Immature natural killer cell (primary cell): ENCODE measurements around the gene SLC5A12. TPM values are rescaled to one million over a fixed set of nuclear protein-coding genes. Genes with fewer than 3 reads are reported as not detected.
"Not testable (repeated sequence)": the region's sequence is repeated elsewhere in the genome, so short reads cannot be mapped to it uniquely, and the experiment has no call there.

Source experiments
- DNase-seq, 3 donors: peaks; one replicate each; pipeline ENCODE4 v3.0.0; 2022; ENCODE audit warnings: mixed read lengths in 1 of 3
- H3K27ac Mint-ChIP-seq, 6 donors: one replicate each; pipeline ENCODE4 v1.8.0; 2020; ENCODE audit warnings: mixed read lengths in 6 of 6, mild to moderate bottlenecking in 5 of 6, inconsistent platforms in 4 of 6, moderate library complexity in 3 of 6
- H3K27me3 Mint-ChIP-seq, 3 donors: one replicate each; pipeline ENCODE4 v1.8.0; 2020 to 2021; ENCODE audit warnings: low read depth in 3 of 3, mild to moderate bottlenecking in 3 of 3, mixed read lengths in 3 of 3, moderate library complexity in 3 of 3, inconsistent platforms in 1 of 3
- H3K36me3 Mint-ChIP-seq, 3 donors: one replicate each; pipeline ENCODE4 v1.8.0; 2020; ENCODE audit warnings: mixed read lengths in 3 of 3, inconsistent platforms in 2 of 3, mild to moderate bottlenecking in 2 of 3
- H3K4me1 Mint-ChIP-seq, 2 donors: one replicate each; pipeline ENCODE4 v1.8.0; 2020; ENCODE audit warnings: inconsistent platforms in 2 of 2, mild to moderate bottlenecking in 2 of 2, mixed read lengths in 2 of 2, moderate library complexity in 1 of 2
- H3K4me3 Mint-ChIP-seq, 5 donors: one replicate each; pipeline ENCODE4 v1.8.0; 2020; ENCODE audit warnings: mild to moderate bottlenecking in 5 of 5, mixed read lengths in 5 of 5, inconsistent platforms in 3 of 5, moderate library complexity in 3 of 5
- H3K9me3 Mint-ChIP-seq, 6 donors: one replicate each; pipeline ENCODE4 v1.8.0; 2020; ENCODE audit warnings: mild to moderate bottlenecking in 6 of 6, mixed read lengths in 6 of 6, inconsistent platforms in 4 of 6, moderate library complexity in 3 of 6
- polyA plus RNA-seq, 3 donors: library from polyadenylated mRNA; unstranded; fragments of 300-500 nt; fragmentation: Illumina TruSeq; gene quantifications; one replicate each; pipeline ENCODE4 v1.2.3, GENCODE V29; 2021

Gene SLC5A12
- polyA plus RNA-seq, 3 donors from 2014 or later, result not detected

GRCh38 chr11:26665946-26666345, 55.9 kb downstream of the SLC5A12 start:
- Mint-ChIP-seq H3K4me1 (no peaks in the 10 kb centered on the region), H3K4me3 (no peak overlapping the region), H3K27me3 (peaks cover 0 to 2% (median 0%) of the 10 kb centered on the region in 3 donors), H3K36me3 (no peaks in the 10 kb centered on the region), H3K9me3 (peaks cover 0 to 23% (median 6%) of the 10 kb centered on the region in 6 donors), H3K27ac (no peak overlapping the region)
- DNase-seq, result no peak

GRCh38 chr11:26665036-26665435, 56.8 kb downstream of the SLC5A12 start:
- H3K9me3 Mint-ChIP-seq, result peaks cover 0 to 21% (median 5%) of the 10 kb centered on the region in 6 donors
- peaks cover 0 to 2% (median 0%) of the 10 kb centered on the region in 3 donors for H3K27me3 Mint-ChIP-seq
- H3K4me3 Mint-ChIP-seq, result no peak overlapping the region
- H3K27ac Mint-ChIP-seq, result no peak overlapping the region
- H3K4me1 Mint-ChIP-seq, result no peaks in the 10 kb centered on the region
- DNase-seq, result no peak
- H3K36me3 Mint-ChIP-seq, result no peaks in the 10 kb centered on the region

GRCh38 chr11:26662916-26663315, 58.9 kb downstream of the SLC5A12 start:
- no peak overlapping the region for H3K27ac Mint-ChIP-seq
- H3K4me3 Mint-ChIP-seq, result no peak overlapping the region
- H3K4me1 Mint-ChIP-seq, result no peaks in the 10 kb centered on the region
- no peaks in the 10 kb centered on the region for H3K36me3 Mint-ChIP-seq
- peaks cover 0 to 2% (median 0%) of the 10 kb centered on the region in 3 donors for H3K27me3 Mint-ChIP-seq
- peaks cover 0 to 16% (median 4%) of the 10 kb centered on the region in 6 donors for H3K9me3 Mint-ChIP-seq
- no peak for DNase-seq

GRCh38 chr11:26655287-26655686, 66.6 kb downstream of the SLC5A12 start:
- Mint-ChIP-seq H3K27ac (no peak overlapping the region), H3K4me1 (no peaks in the 10 kb centered on the region)

GRCh38 chr11:26651916-26652315, 69.9 kb downstream of the SLC5A12 start:
- Mint-ChIP-seq H3K4me1 (no peaks in the 10 kb centered on the region), H3K27me3 (no peaks in the 10 kb centered on the region), H3K36me3 (no peaks in the 10 kb centered on the region), H3K27ac (no peak overlapping the region), H3K4me3 (no peak overlapping the region), H3K9me3 (peaks cover 0 to 6% (median 0%) of the 10 kb centered on the region in 6 donors)
- DNase-seq, result no peak

More at GRCh38 chr11:26655287-26655686, 66.6 kb downstream of the SLC5A12 start:
- Mint-ChIP-seq H3K4me3 (no peak overlapping the region), H3K27me3 (no peaks in the 10 kb centered on the region), H3K36me3 (no peaks in the 10 kb centered on the region), H3K9me3 (peaks cover 0 to 7% (median 2%) of the 10 kb centered on the region in 6 donors)
- DNase-seq, result no peak

GRCh38 chr11:26649884-26650283, 72.0 kb downstream of the SLC5A12 start:
- no peak for DNase-seq
- H3K9me3 Mint-ChIP-seq, result peaks cover 0 to 5% (median 0%) of the 10 kb centered on the region in 6 donors
- H3K4me3 Mint-ChIP-seq, result no peak overlapping the region
- no peaks in the 10 kb centered on the region for H3K4me1 Mint-ChIP-seq
- H3K27ac Mint-ChIP-seq, result no peak overlapping the region
- H3K36me3 Mint-ChIP-seq, result no peaks in the 10 kb centered on the region
- H3K27me3 Mint-ChIP-seq, result no peaks in the 10 kb centered on the region

- H3K36me3 Mint-ChIP-seq, DNase-seq, H3K27ac Mint-ChIP-seq, H3K4me1 Mint-ChIP-seq, H3K4me3 Mint-ChIP-seq, H3K27me3 Mint-ChIP-seq: not testable (repeated sequence)
- peaks cover 2 to 12% (median 8%) of the 10 kb centered on the region in 6 donors for H3K9me3 Mint-ChIP-seq
Measured at GRCh38 chr11:26643314-26643713, 78.5 kb downstream of the SLC5A12 start.

- Mint-ChIP-seq H3K27ac (no peak overlapping the region), H3K36me3 (peaks cover 0 to 5% (median 0%) of the 10 kb centered on the region in 3 donors)
- DNase-seq, result no peak
Measured at GRCh38 chr11:26632691-26633159, 89.1 kb downstream of the SLC5A12 start.

GRCh38 chr11:26626346-26626745, 95.5 kb downstream of the SLC5A12 start:
- peaks cover 3 to 19% (median 7%) of the 10 kb centered on the region in 6 donors for H3K9me3 Mint-ChIP-seq
- H3K4me3 Mint-ChIP-seq, result no peak overlapping the region
- H3K4me1 Mint-ChIP-seq, result no peaks in the 10 kb centered on the region
- no peaks in the 10 kb centered on the region for H3K36me3 Mint-ChIP-seq
- DNase-seq, result no peak
- H3K27me3 Mint-ChIP-seq, result no peaks in the 10 kb centered on the region
- no peak overlapping the region for H3K27ac Mint-ChIP-seq

More at GRCh38 chr11:26632691-26633159, 89.1 kb downstream of the SLC5A12 start:
- H3K27me3 Mint-ChIP-seq, result no peaks in the 10 kb centered on the region
- no peak overlapping the region for H3K4me3 Mint-ChIP-seq
- peaks cover 0 to 32% (median 12%) of the 10 kb centered on the region in 6 donors for H3K9me3 Mint-ChIP-seq
- no peaks in the 10 kb centered on the region for H3K4me1 Mint-ChIP-seq

- H3K27me3 Mint-ChIP-seq, result no peaks in the 10 kb centered on the region
- DNase-seq, result no peak
- no peaks in the 10 kb centered on the region for H3K4me1 Mint-ChIP-seq
- H3K36me3 Mint-ChIP-seq, result no peaks in the 10 kb centered on the region
- no peak overlapping the region for H3K27ac Mint-ChIP-seq
- peaks cover 0 to 25% (median 8%) of the 10 kb centered on the region in 6 donors for H3K9me3 Mint-ChIP-seq
- H3K4me3 Mint-ChIP-seq, result no peak overlapping the region
Measured at GRCh38 chr11:26623076-26623659, 98.7 kb downstream of the SLC5A12 start.

- Mint-ChIP-seq H3K36me3 (no peaks in the 10 kb centered on the region), H3K27ac (no peak overlapping the region), H3K9me3 (peaks cover 0 to 28% (median 8%) of the 10 kb centered on the region in 6 donors), H3K4me3 (no peak overlapping the region), H3K27me3 (no peaks in the 10 kb centered on the region), H3K4me1 (no peaks in the 10 kb centered on the region)
- no peak for DNase-seq
Measured at GRCh38 chr11:26622181-26622580, 99.7 kb downstream of the SLC5A12 start.

GRCh38 chr11:26621132-26621531, 100.7 kb downstream of the SLC5A12 start:
- Mint-ChIP-seq H3K27me3 (no peaks in the 10 kb centered on the region), H3K9me3 (peaks cover 0 to 29% (median 9%) of the 10 kb centered on the region in 6 donors), H3K4me1 (no peaks in the 10 kb centered on the region), H3K27ac (no peak overlapping the region), H3K36me3 (no peaks in the 10 kb centered on the region), H3K4me3 (no peak overlapping the region)
- no peak for DNase-seq

GRCh38 chr11:26620282-26621045, 101.4 kb downstream of the SLC5A12 start:
- H3K36me3 Mint-ChIP-seq, result no peaks in the 10 kb centered on the region
- no peak for DNase-seq
- H3K9me3 Mint-ChIP-seq, result peaks cover 0 to 23% (median 8%) of the 10 kb centered on the region in 6 donors
- H3K4me3 Mint-ChIP-seq, result no peak overlapping the region
- no peak overlapping the region for H3K27ac Mint-ChIP-seq
- H3K27me3 Mint-ChIP-seq, result no peaks in the 10 kb centered on the region
- no peaks in the 10 kb centered on the region for H3K4me1 Mint-ChIP-seq

GRCh38 chr11:26618441-26618840, 103.4 kb downstream of the SLC5A12 start:
- no peak for DNase-seq
- Mint-ChIP-seq H3K27ac (no peak overlapping the region), H3K36me3 (peaks cover 0 to 3% (median 0%) of the 10 kb centered on the region in 3 donors), H3K9me3 (peaks cover 3 to 33% (median 8%) of the 10 kb centered on the region in 6 donors), H3K4me1 (no peaks in the 10 kb centered on the region), H3K4me3 (no peak overlapping the region), H3K27me3 (peaks cover 0 to 2% (median 0%) of the 10 kb centered on the region in 3 donors)
